BLaER1 treated with 17β-estradiol and CSF1 and Interleukin-3, amounts not matched to agents 10 nM and 100 nM (cell line): ENCODE measurements around the gene PHB1.

ENCODE experiments used
- H3K27ac ChIP-seq, 11 experiments: shearing (Covaris generic); formaldehyde crosslinking; 2 replicates each; pipeline ENCODE4 v1.8.1; 2022
- H3K27me3 ChIP-seq, 11 experiments: shearing (Covaris generic); formaldehyde crosslinking; 2 replicates each; pipeline ENCODE4 v1.8.1; 2022
- H3K36me3 ChIP-seq, 11 experiments: shearing (Covaris generic); formaldehyde crosslinking; 2 replicates each; pipeline ENCODE4 v1.8.1; 2022
- H3K4me1 ChIP-seq, 10 experiments: shearing (Covaris generic); formaldehyde crosslinking; 2 replicates each; pipeline ENCODE4 v1.8.1; 2022
- H3K4me2 ChIP-seq, 11 experiments: shearing (Covaris generic); formaldehyde crosslinking; 2 replicates each; pipeline ENCODE4 v1.8.1; 2022
- H3K4me3 ChIP-seq, 10 experiments: shearing (Covaris generic); formaldehyde crosslinking; 2 replicates each; pipeline ENCODE4 v1.8.1; 2022
- H3K9ac ChIP-seq, 11 experiments: shearing (Covaris generic); formaldehyde crosslinking; 2 replicates each; pipeline ENCODE4 v1.8.1; 2022
- H3K9me3 ChIP-seq, 11 experiments: shearing (Covaris generic); formaldehyde crosslinking; replicated peaks in 1 of 11; 2 replicates each; pipeline ENCODE4 v1.8.1; 2022
- H4K20me1 ChIP-seq, 11 experiments: shearing (Covaris generic); formaldehyde crosslinking; 2 replicates each; pipeline ENCODE4 v1.8.1; 2022
- Cebpa-rat ChIP-seq, 11 experiments: shearing (Covaris generic); IDR thresholded peaks; 2 replicates each; pipeline ENCODE4 v1.8.1; 2022

PHB1 gene

DNA sequence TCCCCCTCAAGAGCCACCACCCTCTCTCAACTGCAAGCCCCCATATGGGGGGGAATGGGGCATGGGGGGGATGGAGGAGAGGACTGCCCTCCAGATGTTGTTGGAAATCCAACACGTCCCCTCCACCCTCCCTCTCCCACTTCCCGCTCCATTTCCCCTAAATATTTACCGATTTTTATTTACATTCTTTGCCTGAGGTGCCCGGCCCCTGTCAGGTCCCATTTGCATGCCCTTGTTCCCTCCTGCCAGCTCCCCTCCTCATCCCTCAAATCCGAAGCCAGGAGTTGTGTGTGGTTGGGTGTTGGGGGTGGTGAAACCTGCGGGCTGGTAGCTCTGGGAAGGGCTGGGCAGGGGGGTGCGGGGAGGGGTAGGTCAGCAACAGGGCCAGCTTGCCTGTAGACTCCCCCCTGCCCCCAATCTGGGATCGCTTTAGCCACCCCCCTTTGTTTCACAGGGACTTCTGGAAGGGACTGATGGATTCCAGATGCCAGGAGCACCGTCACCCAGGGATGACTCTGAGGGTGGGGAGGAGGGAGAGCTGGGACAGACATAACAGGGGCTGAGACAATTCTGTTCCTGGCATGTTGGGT, 40.7 kb upstream of the PHB1 start:
- Histone ChIP-seq H3K9me3 (no peaks in the 10 kb centered on the region), H3K4me2 (peak overlapping the region in 8 of 11 experiments; percentile 36 to 72 (median 52); a peak in 8 of 22 replicates), H3K4me1 (peaks cover 31 to 47% (median 39%) of the 10 kb centered on the region in 10 experiments), H3K36me3 (no peaks in the 10 kb centered on the region), H3K9ac (no peak overlapping the region), H4K20me1 (no peaks in the 10 kb centered on the region), H3K27ac (no peak overlapping the region), H3K27me3 (peaks cover 0 to 14% (median 8%) of the 10 kb centered on the region in 11 experiments; a peak in 14 of 22 replicates), H3K4me3 (no peak overlapping the region)
- TF ChIP-seq Cebpa-rat (IDR thresholded peaks at IDR 0.05) = no peak

DNA sequence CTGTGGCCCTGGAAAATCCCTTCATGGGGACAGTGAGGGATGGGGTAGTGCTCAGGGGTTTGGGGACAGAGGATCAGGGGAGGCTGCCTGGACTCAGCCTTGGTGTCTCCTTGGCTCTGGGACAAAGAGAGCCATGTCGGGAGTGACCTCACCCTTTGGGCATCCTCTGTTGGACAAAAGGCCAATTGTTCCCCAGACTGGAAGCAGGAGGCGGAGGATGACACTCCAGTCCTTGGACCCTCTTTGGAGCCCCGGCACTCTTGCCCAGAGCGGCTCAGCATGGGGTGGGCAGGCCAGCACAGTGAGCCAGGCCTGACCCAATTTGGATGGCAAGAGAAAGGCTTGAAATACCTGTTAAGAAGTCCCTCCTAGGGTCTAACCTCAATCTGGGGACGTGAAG, 39.4 kb upstream of the PHB1 start:
- Histone ChIP-seq H3K4me2 (no peak overlapping the region), H3K27me3 (peaks cover 0 to 14% (median 8%) of the 10 kb centered on the region in 11 experiments; a peak in 14 of 22 replicates), H3K27ac (no peak overlapping the region), H3K4me3 (no peak overlapping the region), H3K9me3 (peaks cover 0 to 7% (median 0%) of the 10 kb centered on the region in 11 experiments; a peak in 4 of 22 replicates), H4K20me1 (no peaks in the 10 kb centered on the region), H3K9ac (no peak overlapping the region), H3K4me1 (peaks cover 43 to 60% (median 50%) of the 10 kb centered on the region in 10 experiments), H3K36me3 (no peaks in the 10 kb centered on the region)
- no peak for TF ChIP-seq Cebpa-rat (IDR thresholded peaks at IDR 0.05)

DNA sequence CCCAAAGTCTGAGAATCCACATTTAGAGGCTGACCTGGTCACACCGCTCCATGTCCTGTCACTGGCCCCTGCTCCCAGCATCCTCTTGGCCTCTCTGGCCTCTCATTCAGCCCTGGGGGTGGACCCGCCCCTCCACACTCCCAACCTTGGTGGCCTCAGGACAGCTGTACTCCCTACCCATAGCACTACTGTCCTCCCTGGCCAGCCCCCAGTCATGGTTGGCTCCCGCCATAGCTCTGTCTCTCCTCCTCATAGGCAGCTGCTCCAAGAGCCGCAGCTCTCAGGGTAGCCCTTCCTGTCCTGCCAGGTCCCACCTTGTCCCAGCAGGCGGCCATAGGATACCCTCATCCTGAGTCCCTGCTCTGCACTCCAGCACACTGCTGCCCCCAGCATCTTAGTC, 38.0 kb upstream of the PHB1 start:
- Histone ChIP-seq H3K9me3 (peaks cover 0 to 7% (median 0%) of the 10 kb centered on the region in 11 experiments; a peak in 4 of 22 replicates), H3K4me3 (no peak overlapping the region), H4K20me1 (no peaks in the 10 kb centered on the region), H3K27me3 (peaks cover 0 to 5% (median 1%) of the 10 kb centered on the region in 11 experiments; a peak in 9 of 22 replicates), H3K9ac (no peak overlapping the region), H3K4me2 (peak overlapping the region in 5 of 11 experiments; percentile 33 to 82 (median 68); a peak in 9 of 22 replicates), H3K36me3 (no peaks in the 10 kb centered on the region), H3K4me1 (peaks cover 56 to 73% (median 64%) of the 10 kb centered on the region in 10 experiments), H3K27ac (no peak overlapping the region)
- TF ChIP-seq Cebpa-rat (IDR thresholded peaks at IDR 0.05) = no peak

DNA sequence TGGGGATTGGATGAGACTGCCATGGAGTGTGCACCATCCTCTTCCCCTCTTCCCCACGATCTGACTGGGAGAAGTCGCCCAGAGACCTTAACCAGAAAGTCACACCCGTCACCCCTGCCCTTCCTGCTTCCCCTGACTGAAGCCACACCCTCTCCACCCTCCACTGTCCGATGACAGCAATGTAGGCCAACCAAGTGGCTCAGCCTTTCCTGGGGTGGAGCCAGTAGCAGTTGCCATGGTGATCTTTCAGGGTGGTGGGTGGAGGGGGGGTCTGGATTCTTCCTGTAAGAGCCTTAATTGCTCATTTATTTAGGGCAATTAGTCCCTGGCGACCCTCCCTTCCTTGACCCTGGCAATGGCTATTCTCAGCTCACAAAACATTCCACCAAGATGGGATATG, 37.5 kb upstream of the PHB1 start:
- Histone ChIP-seq H4K20me1 (no peaks in the 10 kb centered on the region), H3K4me1 (peaks cover 56 to 78% (median 67%) of the 10 kb centered on the region in 10 experiments), H3K9me3 (peaks cover 0 to 7% (median 0%) of the 10 kb centered on the region in 11 experiments; a peak in 4 of 22 replicates), H3K36me3 (no peaks in the 10 kb centered on the region), H3K27ac (peak overlapping the region in 4 of 11 experiments; percentile 16 to 63 (median 59); a peak in 7 of 22 replicates), H3K4me2 (peak overlapping the region; percentile 33 to 82 (median 72)), H3K27me3 (peaks cover 0 to under 1% (median 0%) of the 10 kb centered on the region in 11 experiments; a peak in 3 of 22 replicates), H3K4me3 (no peak overlapping the region), H3K9ac (no peak overlapping the region)
- no peak for TF ChIP-seq Cebpa-rat (IDR thresholded peaks at IDR 0.05)

DNA sequence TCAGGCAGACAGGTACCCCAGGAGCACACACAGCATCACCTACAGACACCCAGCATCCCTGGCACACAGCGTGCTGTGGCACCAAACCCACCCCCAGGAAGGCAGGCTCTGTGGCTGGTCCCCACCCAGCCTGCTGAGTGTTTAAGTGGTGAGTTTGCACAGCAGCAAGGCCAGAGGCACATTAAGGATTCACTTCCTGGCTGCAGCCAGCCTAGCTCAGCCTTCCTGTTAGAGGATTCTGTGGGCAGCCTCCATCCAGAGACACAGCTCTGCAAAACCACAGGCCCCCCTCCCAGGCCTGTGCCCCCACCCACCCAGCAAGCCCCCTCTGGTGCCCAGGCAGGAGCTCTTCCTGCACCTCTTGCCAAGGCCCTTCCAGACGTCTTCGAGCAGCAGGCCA, 36.1 kb upstream of the PHB1 start:
- Histone ChIP-seq H3K4me1 (peaks cover 45 to 71% (median 55%) of the 10 kb centered on the region in 10 experiments), H3K27ac (peak overlapping the region in 8 of 11 experiments; percentile 13 to 63 (median 52); a peak in 12 of 22 replicates), H3K36me3 (no peaks in the 10 kb centered on the region), H3K4me2 (peak overlapping the region; percentile 33 to 82 (median 72)), H3K4me3 (no peak overlapping the region), H4K20me1 (no peaks in the 10 kb centered on the region), H3K9me3 (peaks cover 0 to 7% (median 0%) of the 10 kb centered on the region in 11 experiments; a peak in 4 of 22 replicates), H3K9ac (peak overlapping the region in 5 of 11 experiments; percentile 17 to 35 (median 23); a peak in 5 of 22 replicates), H3K27me3 (no peaks in the 10 kb centered on the region)
- no peak for TF ChIP-seq Cebpa-rat (IDR thresholded peaks at IDR 0.05)

DNA sequence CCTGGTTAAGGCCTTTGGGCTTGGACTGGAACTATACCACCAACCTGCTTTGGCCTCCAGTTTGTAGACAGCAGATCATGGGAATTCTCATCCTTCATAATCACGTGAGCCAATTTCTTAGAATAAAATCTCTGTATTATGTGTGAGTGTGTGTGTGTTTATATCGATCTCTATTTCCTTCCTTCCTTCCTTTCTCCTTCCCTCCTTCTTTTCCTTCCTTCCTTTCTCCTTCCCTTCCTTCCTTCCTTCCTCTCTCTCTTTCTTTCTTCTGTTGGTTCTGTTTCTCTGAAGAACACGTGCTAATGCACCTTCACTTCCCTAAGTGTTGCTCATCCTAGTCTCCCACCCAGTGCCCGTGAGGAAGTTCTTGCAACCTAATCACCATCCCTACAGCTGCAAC, 35.5 kb upstream of the PHB1 start:
- Histone ChIP-seq H3K4me1 (peaks cover 45 to 74% (median 53%) of the 10 kb centered on the region in 10 experiments), H3K27me3 (no peaks in the 10 kb centered on the region), H3K27ac (peak overlapping the region in 8 of 11 experiments; percentile 13 to 63 (median 46); a peak in 11 of 22 replicates), H3K4me2 (peak overlapping the region; percentile 33 to 82 (median 72)), H3K4me3 (no peak overlapping the region), H3K9ac (peak overlapping the region in 2 of 11 experiments; percentile 30 to 35; a peak in 1 of 22 replicates), H4K20me1 (no peaks in the 10 kb centered on the region), H3K36me3 (no peaks in the 10 kb centered on the region), H3K9me3 (peaks cover 0 to 7% (median 0%) of the 10 kb centered on the region in 11 experiments; a peak in 4 of 22 replicates)
- no peak for TF ChIP-seq Cebpa-rat (IDR thresholded peaks at IDR 0.05)

DNA sequence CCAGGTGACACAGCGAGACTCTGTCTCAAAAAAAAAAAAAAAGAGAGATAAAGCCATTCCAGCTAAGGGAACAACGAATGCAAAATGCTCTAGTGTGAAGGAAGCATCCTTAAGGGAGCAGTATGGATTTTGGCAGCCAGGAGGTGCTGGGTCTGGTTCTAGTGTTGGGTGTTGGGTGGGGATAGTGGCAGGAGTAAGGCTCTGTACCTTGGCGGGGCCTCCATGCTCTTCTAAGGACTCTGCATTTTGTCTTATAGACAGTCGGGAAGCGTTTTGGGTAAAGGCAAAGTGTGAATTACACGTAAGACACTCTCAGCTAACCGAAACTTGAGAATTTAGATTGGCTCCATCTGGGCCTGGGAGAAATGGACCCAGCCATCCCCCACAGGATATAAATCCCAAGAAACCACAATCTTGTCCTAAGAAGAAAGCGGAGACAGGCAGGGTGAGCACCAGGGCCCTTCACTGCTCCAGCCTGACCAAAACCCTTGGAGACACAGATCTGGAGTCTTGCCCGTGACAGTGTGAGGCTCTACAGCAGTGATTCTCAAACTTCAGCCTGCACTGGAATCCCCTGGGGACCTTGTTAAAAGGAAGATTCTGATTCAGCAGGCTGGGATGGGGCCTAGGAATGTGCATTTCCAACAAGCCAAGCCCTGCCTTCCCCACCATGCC, 33.1 kb upstream of the PHB1 start:
- H3K4me1 ChIP-seq = peaks cover 45 to 64% (median 54%) of the 10 kb centered on the region in 10 experiments
- H3K4me3 ChIP-seq = no peak overlapping the region
- peak overlapping the region in 2 of 11 experiments; percentile 42 to 45; a peak in 2 of 22 replicates for H3K27ac ChIP-seq
- H4K20me1 ChIP-seq = no peaks in the 10 kb centered on the region
- no peaks in the 10 kb centered on the region for H3K36me3 ChIP-seq
- TF ChIP-seq Cebpa-rat (IDR thresholded peaks at IDR 0.05) = no peak
- H3K27me3 ChIP-seq = no peaks in the 10 kb centered on the region
- peaks cover 0 to 12% (median 3%) of the 10 kb centered on the region in 11 experiments; a peak in 9 of 22 replicates for H3K9me3 ChIP-seq
- peak overlapping the region; percentile 26 to 82 (median 72); a peak in 20 of 22 replicates for H3K4me2 ChIP-seq
- peak overlapping the region in 1 of 11 experiments; percentile 17; a peak in 1 of 22 replicates for H3K9ac ChIP-seq

DNA sequence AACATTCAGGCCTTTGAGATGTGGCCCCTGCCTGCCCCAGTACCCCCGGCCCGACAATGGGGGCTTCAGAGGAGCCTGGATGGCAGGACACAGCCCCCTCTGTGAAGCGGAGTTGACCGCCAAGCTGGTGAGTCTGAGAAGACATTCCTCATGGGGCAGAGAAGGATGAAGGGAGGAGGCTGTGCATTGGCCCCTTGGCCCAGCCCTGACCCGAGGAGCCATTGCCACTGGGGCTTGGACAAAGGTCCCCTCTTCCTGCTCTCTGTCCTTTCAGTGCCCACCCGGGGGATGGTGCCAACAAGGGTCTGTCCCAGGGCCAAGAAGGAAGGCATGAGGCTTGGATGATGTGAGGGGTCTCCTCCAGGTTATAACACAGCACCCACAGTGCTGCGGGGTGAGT, 30.9 kb upstream of the PHB1 start:
- Histone ChIP-seq H3K27ac (no peak overlapping the region), H4K20me1 (no peaks in the 10 kb centered on the region), H3K4me1 (peaks cover 32 to 64% (median 45%) of the 10 kb centered on the region in 10 experiments), H3K4me2 (peak overlapping the region in 2 of 11 experiments; percentile 7 to 12; a peak in 3 of 22 replicates), H3K36me3 (no peaks in the 10 kb centered on the region), H3K27me3 (no peaks in the 10 kb centered on the region), H3K9ac (no peak overlapping the region), H3K9me3 (peaks cover 0 to 17% (median 11%) of the 10 kb centered on the region in 11 experiments; a peak in 9 of 22 replicates), H3K4me3 (no peak overlapping the region)
- TF ChIP-seq Cebpa-rat (IDR thresholded peaks at IDR 0.05) = no peak

DNA sequence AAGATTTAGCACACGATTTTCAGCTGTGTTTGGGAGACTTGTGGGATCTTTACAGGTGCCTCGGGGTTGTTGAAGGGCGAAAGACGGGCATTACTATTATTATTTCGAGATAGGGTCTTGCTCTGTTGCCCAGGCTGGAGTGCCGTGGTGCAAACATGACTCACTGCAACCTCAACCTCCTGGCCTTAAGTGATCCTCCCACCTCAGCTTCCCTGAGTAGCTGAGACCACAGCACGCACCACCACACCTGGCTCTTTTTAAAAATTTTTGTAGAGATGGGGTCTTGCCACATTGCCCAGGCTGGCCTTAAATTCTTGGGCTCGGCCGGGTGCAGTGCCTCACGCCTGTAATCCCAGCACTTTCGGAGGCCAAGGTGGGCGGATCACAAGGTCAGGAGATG, 29.7 kb upstream of the PHB1 start:
- Histone ChIP-seq H3K4me3 (no peak overlapping the region), H3K4me1 (peaks cover 24 to 64% (median 45%) of the 10 kb centered on the region in 10 experiments), H3K27me3 (no peaks in the 10 kb centered on the region), H3K9ac (no peak overlapping the region), H3K4me2 (no peak overlapping the region), H3K36me3 (no peaks in the 10 kb centered on the region), H4K20me1 (no peaks in the 10 kb centered on the region), H3K27ac (no peak overlapping the region), H3K9me3 (peaks cover 0 to 13% (median 10%) of the 10 kb centered on the region in 11 experiments; a peak in 9 of 22 replicates)
- no peak for TF ChIP-seq Cebpa-rat (IDR thresholded peaks at IDR 0.05)
